ENCODE results near the gene GIT1.
"Not testable (repeated sequence)": the region's sequence is repeated elsewhere in the genome, so short reads cannot be mapped to it uniquely, and the experiment has no call there.

GIT1 gene

GRCh38 chr17:29562615-29563014 is 26.8 kb downstream of the GIT1 start:
- no peak for FAIRE-seq

- FAIRE-seq = no peak
These were observed 27.6 kb downstream of the GIT1 start for GRCh38 chr17:29561554-29562517.

- FAIRE-seq = no peak
These were observed 29.1 kb downstream of the GIT1 start for GRCh38 chr17:29560316-29560715.

- no peak for FAIRE-seq
These were observed 29.8 kb downstream of the GIT1 start for GRCh38 chr17:29559640-29560039.

GRCh38 chr17:29558139-29558538 is 31.3 kb downstream of the GIT1 start:
- not testable (repeated sequence) for FAIRE-seq

- no peak for FAIRE-seq
These were observed 31.7 kb downstream of the GIT1 start for GRCh38 chr17:29557739-29558116.

- FAIRE-seq = no peak
These were observed 32.2 kb downstream of the GIT1 start for GRCh38 chr17:29557085-29557738.

GRCh38 chr17:29555840-29556239 is 33.6 kb downstream of the GIT1 start:
- no peak for FAIRE-seq

GRCh38 chr17:29549177-29549923 is 40.1 kb downstream of the GIT1 start:
- no peak for FAIRE-seq

- no peak for FAIRE-seq
These were observed 42.6 kb downstream of the GIT1 start for GRCh38 chr17:29546830-29547229.

- FAIRE-seq = no peak
These were observed 43.4 kb downstream of the GIT1 start for GRCh38 chr17:29546085-29546484.

- no peak for FAIRE-seq
These were observed 45.4 kb downstream of the GIT1 start for GRCh38 chr17:29544066-29544465.

- FAIRE-seq = no peak
These were observed 55.5 kb downstream of the GIT1 start for GRCh38 chr17:29533976-29534375.

GRCh38 chr17:29526322-29526721 is 63.1 kb downstream of the GIT1 start:
- FAIRE-seq = no peak

GRCh38 chr17:29524692-29525091 is 64.8 kb downstream of the GIT1 start:
- no peak for FAIRE-seq
